ENCODE results near the gene TMEM255B.

Gene TMEM255B

DNA sequence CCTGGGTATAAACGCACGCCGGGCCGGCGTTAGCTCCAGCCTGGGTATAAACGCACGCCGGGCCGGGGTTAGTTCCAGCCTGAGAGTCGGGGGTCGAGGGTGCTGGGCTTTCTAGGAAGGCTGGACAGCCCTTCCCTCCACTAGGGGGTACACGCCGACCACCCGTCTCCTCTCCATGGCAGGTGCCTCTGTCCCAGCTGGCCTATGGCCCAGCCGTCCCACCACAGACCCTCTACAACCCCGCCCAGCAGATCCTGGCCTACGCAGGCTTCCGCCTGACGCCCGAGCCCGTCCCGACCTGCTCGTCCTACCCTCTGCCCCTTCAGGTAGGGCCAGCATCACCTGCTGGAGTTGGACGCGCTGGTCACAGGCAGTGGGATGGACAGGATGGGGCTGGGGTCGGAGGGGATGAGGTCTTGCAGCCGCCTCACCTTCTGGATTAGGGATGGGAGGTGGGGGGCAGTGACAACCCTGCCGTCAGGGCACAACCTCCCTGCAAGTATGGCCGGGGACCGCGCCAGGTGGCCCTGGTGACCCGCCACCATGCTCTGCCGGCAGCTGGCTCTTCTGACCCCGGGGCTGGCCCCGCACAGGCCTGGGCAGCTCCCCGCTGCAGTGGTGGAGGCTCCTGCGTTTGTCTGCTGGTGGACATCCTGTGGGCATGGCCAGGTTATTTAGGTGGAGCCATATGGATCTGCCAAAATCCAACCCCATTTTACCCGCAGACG lies 45.8 kb downstream of the TMEM255B start:
- no peak overlapping the region for H3K27ac ChIP-seq
- no peak for TF ChIP-seq ZFX (IDR thresholded peaks at IDR 0.05)
- TF ChIP-seq CTCF (conservative IDR thresholded peaks at IDR 0.05), result no peak

GRCh38 chr13:113805431-113806103 lies 46.5 kb downstream of the TMEM255B start:
- no peak overlapping the region for H3K27ac ChIP-seq
- TF ChIP-seq ZFX (IDR thresholded peaks at IDR 0.05), result no peak
- no peak for TF ChIP-seq CTCF (conservative IDR thresholded peaks at IDR 0.05)

DNA sequence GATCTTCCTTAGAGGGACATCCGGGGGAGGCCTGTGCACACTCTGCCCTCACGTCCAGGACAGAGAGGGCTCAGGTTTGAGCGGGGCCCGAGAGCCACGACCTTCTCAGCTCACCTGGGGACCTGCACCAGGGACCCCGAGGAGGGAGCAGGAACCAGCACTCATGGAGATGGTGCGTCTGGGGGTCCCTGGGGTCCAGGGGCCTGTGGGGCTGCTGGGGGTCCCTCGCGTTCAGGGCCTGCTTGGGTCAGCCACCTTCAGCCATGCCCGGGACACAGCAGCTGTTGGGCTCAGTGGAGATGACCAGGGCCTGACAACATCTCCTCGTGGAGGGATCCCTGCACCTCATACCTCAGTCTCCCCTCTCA lies 47.1 kb downstream of the TMEM255B start:
- H3K27ac ChIP-seq, result no peak overlapping the region
- no peak for TF ChIP-seq ZFX (IDR thresholded peaks at IDR 0.05)
- TF ChIP-seq CTCF (conservative IDR thresholded peaks at IDR 0.05), result no peak

- TF ChIP-seq ZFX (IDR thresholded peaks at IDR 0.05), result no peak
- no peak for TF ChIP-seq CTCF (conservative IDR thresholded peaks at IDR 0.05)
- no peak overlapping the region for H3K27ac ChIP-seq
Measured at GRCh38 chr13:113806526-113806925, 47.5 kb downstream of the TMEM255B start.

GRCh38 chr13:113808058-113808834 lies 49.2 kb downstream of the TMEM255B start:
- no peak overlapping the region for H3K27ac ChIP-seq
- TF ChIP-seq CTCF (conservative IDR thresholded peaks at IDR 0.05) (no peak), ZFX (IDR thresholded peaks at IDR 0.05) (no peak)

DNA sequence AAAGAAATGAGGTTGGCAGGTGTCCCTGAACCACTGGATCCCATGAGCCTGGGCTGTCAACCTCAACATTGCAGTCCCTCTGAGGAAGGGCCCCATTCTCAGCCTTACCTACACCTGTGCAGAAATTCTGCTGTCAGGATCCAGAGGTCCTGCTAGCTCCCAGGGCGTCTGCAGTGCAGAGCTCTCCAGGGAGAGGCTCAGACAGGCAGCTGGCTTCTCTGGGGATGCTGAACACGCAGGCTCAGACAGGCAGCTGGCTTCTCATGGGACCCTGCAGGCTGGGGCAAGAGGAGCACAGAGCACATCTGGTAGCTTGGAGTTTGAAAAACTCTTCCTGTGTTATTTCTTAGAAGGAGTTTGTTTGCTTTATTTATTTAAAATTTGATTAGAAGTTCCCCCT lies 50.9 kb downstream of the TMEM255B start:
- no peak overlapping the region for H3K27ac ChIP-seq
- TF ChIP-seq CTCF (conservative IDR thresholded peaks at IDR 0.05) (no peak), ZFX (IDR thresholded peaks at IDR 0.05) (no peak)

GRCh38 chr13:113810640-113811039 lies 51.6 kb downstream of the TMEM255B start:
- no peak overlapping the region for H3K27ac ChIP-seq
- TF ChIP-seq ZFX (IDR thresholded peaks at IDR 0.05), result no peak
- no peak for TF ChIP-seq CTCF (conservative IDR thresholded peaks at IDR 0.05)
